HepG2 (cell line): ENCODE data around the gene APBB2. TPM values are rescaled to one million over a fixed set of nuclear protein-coding genes. Genes with fewer than 3 reads are reported as not detected.

Experiments
- ATAC-seq: fragments of 200-7000 bp; cut with Tn5 transposase; 3 replicates; pipeline ENCODE4 v1.9.1; 2020; ENCODE audit warnings: mild to moderate bottlenecking, moderate library complexity
- BruUV-seq: library from RNA; stranded (reverse); fragments of 400-500 nt; replicated peaks from 2 replicates; lab custom pipeline; 2021; lab: Mats Ljungman, UMichigan
- CTCF ChIA-PET: fragments of 300-600 bp; formaldehyde crosslinking; extraction: SDS; loops from one replicate; lab custom pipeline; 2021; ENCODE audit warnings: low total read pairs, inconsistent platforms, low intra/inter-chr PET ratio; lab: Yijun Ruan, JAX
- POLR2A ChIA-PET: fragments of 350-600 bp; sonication (Branson Sonifier 250); formaldehyde crosslinking; loops from one replicate; lab custom pipeline; 2020; ENCODE audit warnings: antibody characterized with exemption, inconsistent platforms; lab: Yijun Ruan, JAX
- DNase-seq: peaks from one replicate; pipeline ENCODE4 v3.0.0-alpha.2; 2015; ENCODE audit warnings: low spot score
- FAIRE-seq: peaks from 3 replicates; lab custom pipeline; 2011; peaks lifted over from hg19 to GRCh38; lab: Jason Lieb, UNC
- H2AFZ ChIP-seq: one replicate; pipeline ENCODE4 v1.6.1; 2011; ENCODE audit warnings: low read length, inconsistent platforms
- H3K27ac ChIP-seq: fragments of 300-600 bp; 3 replicates; pipeline ENCODE4 v1.8.0; 2011; ENCODE audit warnings: mixed run types, mild to moderate bottlenecking, mixed read lengths, low read length, inconsistent platforms; ENCODE audit not compliant: insufficient read depth; ENCODE audit errors: extremely low read length
- H3K27me3 ChIP-seq, 2 experiments: fragments of 200-600 bp in 1 of 2; 2 replicates in 1 of 2; 3 replicates in 1 of 2; pipeline versions ENCODE4 v1.6.0 to v1.8.0; 2011; ENCODE audit warnings: low read length in 2 of 2, mild to moderate bottlenecking in 2 of 2, moderate library complexity in 2 of 2, inconsistent platforms in 1 of 2; ENCODE audit not compliant: insufficient read depth in 2 of 2, control insufficient read depth in 1 of 2
- H3K36me3 ChIP-seq, 2 experiments: fragments of 200-600 bp in 1 of 2; replicated peaks in 1 of 2; 2 replicates in 1 of 2; 3 replicates in 1 of 2; pipeline versions ENCODE4 v1.5.1 to v1.8.0; 2011; ENCODE audit warnings: low read length in 2 of 2, inconsistent platforms in 1 of 2; ENCODE audit not compliant: insufficient read depth in 2 of 2, control insufficient read depth in 1 of 2
- H3K4me1 ChIP-seq: 2 replicates; pipeline ENCODE4 v1.5.1; 2012; ENCODE audit warnings: low read length, inconsistent platforms; ENCODE audit not compliant: insufficient read depth
- H3K4me2 ChIP-seq: 2 replicates; pipeline ENCODE4 v1.6.0; 2011; ENCODE audit warnings: low read depth, low read length, inconsistent platforms
- H3K4me3 ChIP-seq, 3 experiments: fragments of 200-600 bp in 1 of 3; sonication (generic), shearing (Covaris generic) in 1 of 3; replicated peaks in 1 of 3; 2 replicates each; pipeline ENCODE4 v1.5.1; 2011 to 2016; ENCODE audit warnings: low read length in 3 of 3, inconsistent platforms in 2 of 3, low read depth in 2 of 3, mild to moderate bottlenecking in 2 of 3, control low read depth in 1 of 3, mixed read lengths in 1 of 3; ENCODE audit not compliant: insufficient read depth in 1 of 3
- H3K79me2 ChIP-seq: one replicate; pipeline ENCODE4 v1.6.1; 2011; ENCODE audit warnings: low read length, inconsistent platforms; ENCODE audit not compliant: insufficient read depth
- H3K9ac ChIP-seq: 2 replicates; pipeline ENCODE4 v1.6.0; 2011; ENCODE audit warnings: mild to moderate bottlenecking, low read depth, low read length, inconsistent platforms; ENCODE audit not compliant: insufficient read depth
- H3K9me3 ChIP-seq: 2 replicates; pipeline ENCODE4 v1.5.1; 2012; ENCODE audit warnings: mild to moderate bottlenecking, low read length
- H4K20me1 ChIP-seq: 2 replicates; pipeline ENCODE4 v1.6.0; 2011; ENCODE audit warnings: inconsistent platforms, mild to moderate bottlenecking, low read length, moderate library complexity; ENCODE audit not compliant: insufficient read depth
- GTF2F1 ChIP-seq: fragments of 150-350 bp; IDR thresholded peaks from 2 replicates; pipeline ENCODE4 v1.6.1; 2014; ENCODE audit warnings: low read length
- HOXA9 ChIP-seq: sonication (generic); formaldehyde crosslinking; IDR thresholded peaks from 2 replicates; pipeline ENCODE4 v1.8.1; 2022; ENCODE audit warnings: missing genetic modification reagents, mild to moderate bottlenecking, moderate library complexity, borderline replicate concordance
- POLR2AphosphoS5 ChIP-seq: IDR thresholded peaks from 2 replicates; pipeline ENCODE4 v1.6.1; 2012; ENCODE audit warnings: low read depth, low read length
- SAFB2 ChIP-seq: sonication (generic); formaldehyde crosslinking; IDR thresholded peaks from 2 replicates; pipeline ENCODE4 v1.5.1; 2020; ENCODE audit warnings: missing genetic modification reagents, low read depth, mild to moderate bottlenecking, borderline replicate concordance
- TEAD2 ChIP-seq: sonication (generic); formaldehyde crosslinking; IDR thresholded peaks from 2 replicates; pipeline ENCODE4 v1.9.0; 2021; ENCODE audit warnings: missing genetic modification reagents
- XRCC5 ChIP-seq: fragments of 200-400 bp; formaldehyde crosslinking; optimal IDR thresholded peaks from 2 replicates; pipeline ENCODE3; 2017; ENCODE audit warnings: mild to moderate bottlenecking, low read length
- YY1 ChIP-seq: IDR thresholded peaks from 2 replicates; pipeline ENCODE4 v1.6.1; 2011; ENCODE audit warnings: low read length, low read depth, moderate library complexity, mild to moderate bottlenecking; ENCODE audit not compliant: insufficient read depth, insufficient replicate concordance
- ZBTB26 ChIP-seq: IDR thresholded peaks from 2 replicates; pipeline ENCODE4 v1.6.1; 2016; ENCODE audit warnings: missing compliant biosample characterization, missing genetic modification reagents, borderline replicate concordance
- ZNF274 ChIP-seq: sonication (generic); formaldehyde crosslinking; IDR thresholded peaks from 2 replicates; pipeline ENCODE4 v1.5.1; 2020; ENCODE audit warnings: mild to moderate bottlenecking, missing genetic modification reagents
- WGBS: methylation state at CpG from one replicate; pipeline ENCODE4 v1.1.6; 2017; ENCODE audit warnings: low lambda C conversion rate; 5-methylcytosine and 5-hydroxymethylcytosine counted together
- in situ Hi-C: cut with HindIII; loops from 2 replicates; pipeline ENCODE4 v1.10.0; 2017; ENCODE audit warnings: low pct_unique_long_range_greater_than_20kb; ENCODE audit not compliant: extremely low pct_ligation_motif_present
- intact Hi-C: fragments of 100-400 bp; cut with micrococcal nuclease; formaldehyde crosslinking; loops from one replicate; pipeline ENCODE4 v1.10.0; 2022; ENCODE audit not compliant: unreplicated experiment
- polyA plus RNA-seq, 8 experiments: library from polyadenylated mRNA; depleted of rRNA in 3 of 8; stranded (reverse) in 7 of 8; unstranded in 1 of 8; fragments of >200 nt; fragmentation: Illumina TruSeq in 4 of 8; extraction: Trizol in 4 of 8; gene quantifications; 2 replicates each; pipeline versions ENCODE4 v1.2.1 to v1.2.3, GENCODE V29; 2011 to 2016; ENCODE audit warnings: low read depth in 4 of 8, missing spikeins in 1 of 8, mixed read lengths in 1 of 8; ENCODE audit not compliant: insufficient read depth in 1 of 8
- total RNA-seq, 5 experiments: library from RNA; depleted of rRNA; stranded (reverse); fragments of >200 nt; fragmentation: Illumina TruSeq; extraction: Trizol; gene quantifications; 2 replicates each; pipeline ENCODE4 v1.2.3, GENCODE V29; 2016; ENCODE audit warnings: low read depth in 1 of 5
- TF ChIP-seq, protein P1 (sequence below): sonication (generic); formaldehyde crosslinking; IDR thresholded peaks from one replicate; pipeline ENCODE4 v1.5.1; 2020; ENCODE audit warnings: mild to moderate bottlenecking, missing genetic modification reagents; ENCODE audit errors: not compliant biosample characterization
- TF ChIP-seq, protein P2 (sequence below): sonication (generic); formaldehyde crosslinking; conservative IDR thresholded peaks from 2 replicates; pipeline ENCODE4 v1.4.0; 2020; ENCODE audit warnings: missing genetic modification reagents

APBB2 gene
- total and polyA plus RNA-seq, 2 of the 13 experiments (the other 11 are each of a cell fraction or from before 2014, with no cell fraction given): 11.7 to 17.0 TPM

DNA sequence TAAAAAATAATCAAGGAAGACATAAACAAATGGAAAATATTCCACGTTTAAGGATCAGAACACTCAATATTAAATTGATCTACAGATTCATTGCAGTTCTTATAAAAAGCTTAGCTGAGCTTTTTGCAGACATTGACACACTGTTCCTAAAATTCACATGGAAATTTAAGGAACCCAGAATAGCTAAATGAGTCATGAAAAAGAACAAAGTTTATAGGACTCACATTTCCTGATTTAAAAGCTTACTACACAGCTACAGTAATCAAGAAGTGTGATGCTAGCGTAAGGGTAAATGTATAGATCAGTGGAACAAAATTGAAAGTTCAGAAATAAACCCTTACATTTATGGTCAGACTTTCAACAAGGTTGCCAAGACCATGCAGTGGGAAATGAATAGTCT, 431.5 kb downstream of the APBB2 start:
- Histone ChIP-seq H2AFZ (no peak overlapping the region), H3K4me2 (no peak overlapping the region), H4K20me1 (no peaks in the 10 kb centered on the region), H3K79me2 (no peaks in the 10 kb centered on the region), H3K4me1 (no peaks in the 10 kb centered on the region), H3K36me3 (no peaks in the 10 kb centered on the region), H3K4me3 (no peak overlapping the region), H3K27ac (no peak overlapping the region), H3K27me3 (no peaks in the 10 kb centered on the region), H3K9me3 (no peaks in the 10 kb centered on the region), H3K9ac (no peak overlapping the region)
- no peak for ATAC-seq
- no peak for FAIRE-seq
- 47% methylated on average over 2 of the region's 2 CpGs for WGBS
- no TSS peak for BruUV-seq
- ChIA-PET POLR2A (no interaction called here), CTCF (no interaction called here)
- intact Hi-C loops (no loop called here), in situ Hi-C loops (no loop called here)
- DNase-seq: no peak
- TF ChIP-seq YY1: no peak
- TF ChIP-seq, protein P1, sequence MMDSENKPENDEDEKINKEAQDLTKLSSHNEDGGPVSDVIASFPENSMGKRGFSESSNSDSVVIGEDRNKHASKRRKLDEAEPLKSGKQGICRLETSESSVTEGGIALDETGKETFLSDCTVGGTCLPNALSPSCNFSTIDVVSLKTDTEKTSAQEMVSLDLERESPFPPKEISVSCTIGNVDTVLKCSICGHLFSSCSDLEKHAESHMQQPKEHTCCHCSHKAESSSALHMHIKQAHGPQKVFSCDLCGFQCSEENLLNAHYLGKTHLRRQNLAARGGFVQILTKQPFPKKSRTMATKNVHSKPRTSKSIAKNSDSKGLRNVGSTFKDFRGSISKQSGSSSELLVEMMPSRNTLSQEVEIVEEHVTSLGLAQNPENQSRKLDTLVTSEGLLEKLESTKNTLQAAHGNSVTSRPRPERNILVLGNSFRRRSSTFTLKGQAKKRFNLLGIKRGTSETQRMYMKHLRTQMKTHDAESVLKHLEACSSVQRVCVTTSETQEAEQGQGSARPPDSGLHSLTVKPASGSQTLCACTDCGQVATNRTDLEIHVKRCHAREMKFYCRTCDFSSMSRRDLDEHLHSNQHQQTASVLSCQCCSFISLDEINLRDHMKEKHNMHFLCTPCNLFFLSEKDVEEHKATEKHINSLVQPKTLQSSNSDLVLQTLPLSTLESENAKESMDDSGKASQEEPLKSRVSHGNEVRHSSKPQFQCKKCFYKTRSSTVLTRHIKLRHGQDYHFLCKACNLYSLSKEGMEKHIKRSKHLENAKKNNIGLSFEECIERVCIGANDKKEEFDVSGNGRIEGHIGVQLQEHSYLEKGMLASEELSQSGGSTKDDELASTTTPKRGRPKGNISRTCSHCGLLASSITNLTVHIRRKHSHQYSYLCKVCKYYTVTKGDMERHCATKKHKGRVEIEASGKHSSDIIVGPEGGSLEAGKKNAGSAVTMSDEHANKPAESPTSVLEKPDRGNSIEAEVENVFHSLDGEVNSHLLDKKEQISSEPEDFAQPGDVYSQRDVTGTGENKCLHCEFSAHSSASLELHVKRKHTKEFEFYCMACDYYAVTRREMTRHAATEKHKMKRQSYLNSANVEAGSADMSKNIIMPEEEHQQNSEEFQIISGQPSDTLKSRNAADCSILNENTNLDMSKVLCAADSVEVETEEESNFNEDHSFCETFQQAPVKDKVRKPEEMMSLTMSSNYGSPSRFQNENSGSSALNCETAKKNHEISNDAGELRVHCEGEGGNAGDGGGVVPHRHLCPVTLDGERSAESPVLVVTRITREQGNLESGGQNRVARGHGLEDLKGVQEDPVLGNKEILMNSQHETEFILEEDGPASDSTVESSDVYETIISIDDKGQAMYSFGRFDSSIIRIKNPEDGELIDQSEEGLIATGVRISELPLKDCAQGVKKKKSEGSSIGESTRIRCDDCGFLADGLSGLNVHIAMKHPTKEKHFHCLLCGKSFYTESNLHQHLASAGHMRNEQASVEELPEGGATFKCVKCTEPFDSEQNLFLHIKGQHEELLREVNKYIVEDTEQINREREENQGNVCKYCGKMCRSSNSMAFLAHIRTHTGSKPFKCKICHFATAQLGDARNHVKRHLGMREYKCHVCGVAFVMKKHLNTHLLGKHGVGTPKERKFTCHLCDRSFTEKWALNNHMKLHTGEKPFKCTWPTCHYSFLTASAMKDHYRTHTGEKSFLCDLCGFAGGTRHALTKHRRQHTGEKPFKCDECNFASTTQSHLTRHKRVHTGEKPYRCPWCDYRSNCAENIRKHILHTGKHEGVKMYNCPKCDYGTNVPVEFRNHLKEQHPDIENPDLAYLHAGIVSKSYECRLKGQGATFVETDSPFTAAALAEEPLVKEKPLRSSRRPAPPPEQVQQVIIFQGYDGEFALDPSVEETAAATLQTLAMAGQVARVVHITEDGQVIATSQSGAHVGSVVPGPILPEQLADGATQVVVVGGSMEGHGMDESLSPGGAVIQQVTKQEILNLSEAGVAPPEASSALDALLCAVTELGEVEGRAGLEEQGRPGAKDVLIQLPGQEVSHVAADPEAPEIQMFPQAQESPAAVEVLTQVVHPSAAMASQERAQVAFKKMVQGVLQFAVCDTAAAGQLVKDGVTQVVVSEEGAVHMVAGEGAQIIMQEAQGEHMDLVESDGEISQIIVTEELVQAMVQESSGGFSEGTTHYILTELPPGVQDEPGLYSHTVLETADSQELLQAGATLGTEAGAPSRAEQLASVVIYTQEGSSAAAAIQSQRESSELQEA (CRISPR knock-in tag): no peak
- no peak for TF ChIP-seq XRCC5
- no peak for TF ChIP-seq GTF2F1
- no peak for TF ChIP-seq POLR2AphosphoS5
- TF ChIP-seq ZNF274 (CRISPR knock-in tag): no peak
- no peak for TF ChIP-seq TEAD2 (CRISPR knock-in tag)
- TF ChIP-seq, protein P2, sequence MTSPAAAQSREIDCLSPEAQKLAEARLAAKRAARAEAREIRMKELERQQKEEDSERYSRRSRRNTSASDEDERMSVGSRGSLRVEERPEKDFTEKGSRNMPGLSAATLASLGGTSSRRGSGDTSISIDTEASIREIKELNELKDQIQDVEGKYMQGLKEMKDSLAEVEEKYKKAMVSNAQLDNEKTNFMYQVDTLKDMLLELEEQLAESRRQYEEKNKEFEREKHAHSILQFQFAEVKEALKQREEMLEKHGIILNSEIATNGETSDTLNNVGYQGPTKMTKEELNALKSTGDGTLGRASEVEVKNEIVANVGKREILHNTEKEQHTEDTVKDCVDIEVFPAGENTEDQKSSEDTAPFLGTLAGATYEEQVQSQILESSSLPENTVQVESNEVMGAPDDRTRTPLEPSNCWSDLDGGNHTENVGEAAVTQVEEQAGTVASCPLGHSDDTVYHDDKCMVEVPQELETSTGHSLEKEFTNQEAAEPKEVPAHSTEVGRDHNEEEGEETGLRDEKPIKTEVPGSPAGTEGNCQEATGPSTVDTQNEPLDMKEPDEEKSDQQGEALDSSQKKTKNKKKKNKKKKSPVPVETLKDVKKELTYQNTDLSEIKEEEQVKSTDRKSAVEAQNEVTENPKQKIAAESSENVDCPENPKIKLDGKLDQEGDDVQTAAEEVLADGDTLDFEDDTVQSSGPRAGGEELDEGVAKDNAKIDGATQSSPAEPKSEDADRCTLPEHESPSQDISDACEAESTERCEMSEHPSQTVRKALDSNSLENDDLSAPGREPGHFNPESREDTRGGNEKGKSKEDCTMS (CRISPR knock-in tag): no peak
- TF ChIP-seq HOXA9 (CRISPR knock-in tag): no peak
- TF ChIP-seq SAFB2 (CRISPR knock-in tag): no peak
- no peak for TF ChIP-seq ZBTB26 (CRISPR knock-in tag)
